Adrenal gland (tissue), 12 donors: Measurements from ENCODE around the gene RAB3IP. TPM values are rescaled to one million over a fixed set of nuclear protein-coding genes. Genes with fewer than 3 reads are reported as not detected.
A peak's percentile ranks its signal among the peaks of the same experiment; 100 is the strongest.

ENCODE experiments used
- DNase-seq, 7 donors: peaks; one replicate each; pipeline ENCODE4 v3.0.0-alpha.2; 2019 to 2020
- H3K27ac ChIP-seq, 5 donors: fragments of 200-600 bp; sonication (generic) in 4 of 5; 1 replicate in 3 of 5; 2 replicates in 2 of 5; pipeline versions ENCODE4 v1.5.1 to v1.8.0; 2016 to 2020; ENCODE audit warnings: mild to moderate bottlenecking in 1 of 5
- H3K27me3 ChIP-seq: fragments of 200-600 bp; 2 replicates; pipeline ENCODE4 v1.8.0; 2021
- H3K36me3 ChIP-seq, 2 donors: fragments of 200-600 bp; replicated peaks in 1 of 2; 1 replicate in 1 of 2; 2 replicates in 1 of 2; pipeline versions ENCODE4 v1.5.1 to v1.8.0; 2018 to 2022
- H3K4me1 ChIP-seq, 2 donors: fragments of 200-600 bp; replicated peaks in 1 of 2; 1 replicate in 1 of 2; 2 replicates in 1 of 2; pipeline versions ENCODE4 v1.5.1 to v1.8.0; 2018 to 2021
- H3K4me3 ChIP-seq, 4 donors: fragments of 200-600 bp; sonication (generic) in 3 of 4; one replicate each; pipeline ENCODE4 v1.5.1; 2016 to 2018
- H3K9me3 ChIP-seq, 3 donors: fragments of 200-600 bp; sonication (generic) in 1 of 3; replicated peaks in 1 of 3; 1 replicate in 2 of 3; 2 replicates in 1 of 3; pipeline versions ENCODE4 v1.5.1 to v1.8.0; 2016 to 2021
- POLR2A ChIP-seq, 2 donors: fragments of 450-650 bp; IDR thresholded peaks; one replicate each; pipeline ENCODE4 v1.6.1; 2017; ENCODE audit warnings: antibody characterized with exemption in 2 of 2, mild to moderate bottlenecking in 2 of 2, moderate library complexity in 1 of 2
- WGBS, 4 donors: extraction: QIAGEN DNeasy Blood & Tissue Kit in 2 of 4; methylation state at CpG; one replicate each; pipeline versions ENCODE4 v1.1.5 to v1.1.7; 2013 to 2017; 5-methylcytosine and 5-hydroxymethylcytosine counted together
- intact Hi-C, 2 donors: fragments of 100-400 bp; cut with DNase I; formaldehyde crosslinking; loops; one replicate each; pipeline versions ENCODE4 v1.14.1 to v1.15.0; 2022 to 2023
- polyA plus RNA-seq, 3 donors: library from polyadenylated mRNA; stranded (reverse); fragments of 200-250 nt in 2 of 3; fragments of 350-450 nt in 1 of 3; fragmentation: Illumina TruSeq in 1 of 3; extraction: RNeasy Lipid Tissue Mini Kit (QIAGEN cat#74804) in 1 of 3; gene quantifications; one replicate each; pipeline ENCODE4 v1.2.3, GENCODE V29; 2013 to 2014
- total RNA-seq, 9 donors: library from RNA; depleted of rRNA in 4 of 9; stranded (reverse); fragments of >200 nt in 4 of 9; fragments of 120-200 nt in 1 of 9; fragmentation: NEBNext Ultra II Directional in 1 of 9; extraction: Animal tissue kit (Norgen Biotek cat#: 25700) in 1 of 9; gene quantifications; one replicate each; pipeline versions ENCODE4 v1.1.0 to v1.2.4, GENCODE V29; 2013 to 2023
- TF ChIP-seq, protein P1 (sequence below), 6 experiments: fragments of 450-650 bp in 4 of 6; fragments of 200-600 bp in 2 of 6; sonication (generic) in 1 of 6; IDR thresholded peaks; 1 replicate in 5 of 6; 2 replicates in 1 of 6; pipeline versions ENCODE4 v1.5.1 to v1.8.0; 2016 to 2021; ENCODE audit warnings: antibody characterized with exemption in 6 of 6, mild to moderate bottlenecking in 2 of 6, moderate library complexity in 1 of 6
- donor health status: healthy with polysubstance abuse.
- donor health status: Bipolar disorder and iron deficiency.
- donor health status: DM: yes; HTN: yes; CAD: no.
- donor health status: DM: no; HTN: no; CAD: no.
- donor health status: DM: no; HTN: no; CAD: no.
- donor health status: DM: yes; HTN: yes; CAD: no.

Gene RAB3IP
- total and polyA plus RNA-seq, 12 donors = 15.4 to 61.9 (median 27.9) TPM

DNA sequence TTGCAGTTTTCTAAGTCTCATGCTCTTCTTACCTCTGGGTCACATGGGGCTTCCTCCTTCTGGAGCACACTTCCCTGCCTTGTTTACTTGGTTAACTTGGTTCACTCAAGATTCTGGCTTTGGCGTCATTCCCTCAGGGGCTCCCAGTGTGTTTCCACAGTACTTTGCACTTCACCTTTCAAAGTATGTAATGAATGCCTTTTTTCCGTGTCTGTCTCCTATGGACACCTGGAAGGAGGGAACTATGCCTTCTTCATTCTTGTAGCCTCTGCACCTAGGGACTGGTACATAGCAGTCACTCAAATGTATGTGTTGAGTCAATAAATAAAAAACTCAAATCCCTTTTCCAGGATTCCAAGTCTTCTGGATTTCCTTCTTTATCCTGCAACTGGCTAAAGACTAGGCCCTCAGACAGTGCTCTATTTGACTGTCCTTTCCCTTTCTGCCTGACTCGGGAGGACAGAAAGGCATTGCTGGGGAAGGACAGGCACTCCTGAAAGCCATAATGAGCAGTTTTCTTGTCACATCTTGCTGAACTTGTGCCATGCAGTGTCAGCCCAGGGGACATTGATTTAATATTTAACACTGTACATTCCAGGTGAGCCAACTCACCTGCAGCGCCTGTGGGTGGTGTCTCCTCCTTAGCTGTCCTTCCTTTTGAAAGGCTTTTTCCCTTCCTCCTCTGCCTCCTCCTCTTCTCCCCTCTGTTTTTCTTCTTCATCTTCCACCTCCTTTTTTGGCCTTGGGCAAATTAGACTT is 99.2 kb downstream of the RAB3IP start:
- Histone ChIP-seq H3K36me3 (no peaks in the 10 kb centered on the region), H3K4me3 (no peak overlapping the region), H3K9me3 (no peaks in the 10 kb centered on the region), H3K27ac (peak overlapping the region in 1 of 5 donors; percentile 17), H3K27me3 (no peaks in the 10 kb centered on the region), H3K4me1 (peaks cover 28 to 50% of the 10 kb centered on the region in 2 donors)
- intact Hi-C loops = no loop called here
- 76 to 82% (median 79%) methylated on average over 4 of the region's 4 CpGs for WGBS, 4 donors
- TF ChIP-seq, protein P1, sequence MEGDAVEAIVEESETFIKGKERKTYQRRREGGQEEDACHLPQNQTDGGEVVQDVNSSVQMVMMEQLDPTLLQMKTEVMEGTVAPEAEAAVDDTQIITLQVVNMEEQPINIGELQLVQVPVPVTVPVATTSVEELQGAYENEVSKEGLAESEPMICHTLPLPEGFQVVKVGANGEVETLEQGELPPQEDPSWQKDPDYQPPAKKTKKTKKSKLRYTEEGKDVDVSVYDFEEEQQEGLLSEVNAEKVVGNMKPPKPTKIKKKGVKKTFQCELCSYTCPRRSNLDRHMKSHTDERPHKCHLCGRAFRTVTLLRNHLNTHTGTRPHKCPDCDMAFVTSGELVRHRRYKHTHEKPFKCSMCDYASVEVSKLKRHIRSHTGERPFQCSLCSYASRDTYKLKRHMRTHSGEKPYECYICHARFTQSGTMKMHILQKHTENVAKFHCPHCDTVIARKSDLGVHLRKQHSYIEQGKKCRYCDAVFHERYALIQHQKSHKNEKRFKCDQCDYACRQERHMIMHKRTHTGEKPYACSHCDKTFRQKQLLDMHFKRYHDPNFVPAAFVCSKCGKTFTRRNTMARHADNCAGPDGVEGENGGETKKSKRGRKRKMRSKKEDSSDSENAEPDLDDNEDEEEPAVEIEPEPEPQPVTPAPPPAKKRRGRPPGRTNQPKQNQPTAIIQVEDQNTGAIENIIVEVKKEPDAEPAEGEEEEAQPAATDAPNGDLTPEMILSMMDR (IDR thresholded peaks at IDR 0.05) = no peak
- DNase-seq = no peak

GRCh38 chr12:69840727-69841126 is 102.1 kb downstream of the RAB3IP start:
- H3K4me1 ChIP-seq = peaks cover 24 to 30% of the 10 kb centered on the region in 2 donors
- peak overlapping the region in 1 of 5 donors; percentile 6 for H3K27ac ChIP-seq
- no peaks in the 10 kb centered on the region for H3K27me3 ChIP-seq
- 20 to 39% (median 26%) methylated on average over 3 of the region's 3 CpGs for WGBS, 4 donors
- no peaks in the 10 kb centered on the region for H3K9me3 ChIP-seq
- TF ChIP-seq, protein P1 (IDR thresholded peaks at IDR 0.05) = no peak
- no peak for TF ChIP-seq POLR2A (IDR thresholded peaks at IDR 0.05)
- H3K4me3 ChIP-seq = no peak overlapping the region
- intact Hi-C loops = no loop called here
- H3K36me3 ChIP-seq = no peaks in the 10 kb centered on the region
- peak in 6 of 7 donors; percentile 33 to 74 (median 60) for DNase-seq

DNA sequence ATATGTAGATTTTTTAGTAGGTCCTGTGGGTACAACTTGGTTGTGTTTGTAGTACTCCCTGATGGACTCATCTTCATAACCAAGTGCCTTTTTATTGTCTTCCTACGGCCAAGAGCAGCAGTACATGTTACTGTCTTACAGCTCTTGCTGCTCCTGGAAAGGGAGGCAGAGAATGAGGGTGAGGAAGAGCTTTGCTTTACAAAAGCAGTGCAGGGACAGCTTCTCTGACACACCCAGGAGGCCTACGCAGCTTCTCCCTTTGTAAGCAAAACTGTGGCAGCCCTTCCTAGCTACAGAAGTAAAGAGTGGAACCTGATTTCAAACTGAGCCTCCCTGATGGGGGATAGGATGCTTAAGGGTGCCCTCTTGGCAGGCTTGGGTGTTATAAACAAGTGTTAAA is 104.9 kb downstream of the RAB3IP start:
- intact Hi-C loops = no loop called here
- Histone ChIP-seq H3K36me3 (no peaks in the 10 kb centered on the region), H3K27me3 (no peaks in the 10 kb centered on the region), H3K4me3 (no peak overlapping the region), H3K4me1 (peaks cover 22 to 23% of the 10 kb centered on the region in 2 donors), H3K27ac (no peak overlapping the region), H3K9me3 (no peaks in the 10 kb centered on the region)
- TF ChIP-seq POLR2A (IDR thresholded peaks at IDR 0.05) = no peak
- TF ChIP-seq, protein P1 (IDR thresholded peaks at IDR 0.05) = no peak
- WGBS, 4 donors = 65 to 83% (median 77%) methylated on average over 2 of the region's 2 CpGs
- DNase-seq = no peak

DNA sequence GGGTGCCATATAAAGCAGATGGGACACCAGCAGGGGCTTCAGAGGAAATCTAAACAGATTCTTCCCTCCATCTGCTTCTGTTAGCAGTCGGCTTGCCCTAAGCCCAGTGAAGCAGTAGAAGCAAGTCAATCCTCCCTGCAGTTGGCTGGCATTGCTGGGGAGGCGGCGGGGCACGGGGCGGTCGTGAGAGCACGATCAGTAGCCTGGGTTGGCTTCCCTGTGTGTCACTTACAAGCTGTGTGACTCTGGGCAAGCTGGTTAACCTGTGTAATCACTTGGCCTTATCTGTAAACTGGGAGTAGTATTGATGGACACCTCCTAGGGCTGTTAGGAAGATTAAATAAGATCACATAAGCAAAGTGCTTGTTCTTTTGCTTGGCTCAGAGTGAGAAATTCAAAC is 105.8 kb downstream of the RAB3IP start:
- DNase-seq = no peak
- Histone ChIP-seq H3K9me3 (no peaks in the 10 kb centered on the region), H3K4me3 (no peak overlapping the region), H3K36me3 (no peaks in the 10 kb centered on the region), H3K27me3 (no peaks in the 10 kb centered on the region), H3K27ac (no peak overlapping the region), H3K4me1 (peaks cover 14 to 16% of the 10 kb centered on the region in 2 donors)
- WGBS, 4 donors = 56 to 95% (median 94%) methylated on average over 1 to 7 of the region's 7 CpGs
- intact Hi-C loops = no loop called here
- TF ChIP-seq, protein P1 (IDR thresholded peaks at IDR 0.05) = no peak
- no peak for TF ChIP-seq POLR2A (IDR thresholded peaks at IDR 0.05)
